ENCODE measurements around the gene KIF19. TPM values are rescaled to one million over a fixed set of nuclear protein-coding genes. Genes with fewer than 3 reads are reported as not detected.

Gene KIF19
- polyA plus RNA-seq, 4 donors = 0.37 to 1.3 (median 1.1) TPM

GRCh38 chr17:74336307-74336706 lies 10.3 kb downstream of the KIF19 start:
- DNase-seq (ENCODE audit: low read depth in 4 of 4, low spot score in 2 of 4) = no peak

- DNase-seq (ENCODE audit: low read depth in 4 of 4, low spot score in 2 of 4) = no peak
Measured at GRCh38 chr17:74337834-74338500, 11.9 kb downstream of the KIF19 start.

GRCh38 chr17:74339537-74340195 lies 13.6 kb downstream of the KIF19 start:
- DNase-seq (ENCODE audit: low read depth in 4 of 4, low spot score in 2 of 4) = no peak

- DNase-seq (ENCODE audit: low read depth in 4 of 4, low spot score in 2 of 4) = no peak
Measured at GRCh38 chr17:74340470-74341023, 14.5 kb downstream of the KIF19 start.

GRCh38 chr17:74342224-74342623 lies 16.2 kb downstream of the KIF19 start:
- no peak for DNase-seq (ENCODE audit: low read depth in 4 of 4, low spot score in 2 of 4)

- no peak for DNase-seq (ENCODE audit: low read depth in 4 of 4, low spot score in 2 of 4)
Measured at GRCh38 chr17:74343121-74343520, 17.1 kb downstream of the KIF19 start.

GRCh38 chr17:74343526-74344284 lies 17.7 kb downstream of the KIF19 start:
- no peak for DNase-seq (ENCODE audit: low read depth in 4 of 4, low spot score in 2 of 4)

- DNase-seq (ENCODE audit: low read depth in 4 of 4, low spot score in 2 of 4) = no peak
Measured at GRCh38 chr17:74344658-74345057, 18.6 kb downstream of the KIF19 start.

- DNase-seq (ENCODE audit: low read depth in 4 of 4, low spot score in 2 of 4) = no peak
Measured at GRCh38 chr17:74345433-74346241, 19.6 kb downstream of the KIF19 start.

GRCh38 chr17:74347646-74348045 lies 21.6 kb downstream of the KIF19 start:
- no peak for DNase-seq (ENCODE audit: low read depth in 4 of 4, low spot score in 2 of 4)

- no peak for DNase-seq (ENCODE audit: low read depth in 4 of 4, low spot score in 2 of 4)
Measured at GRCh38 chr17:74349120-74349519, 23.1 kb downstream of the KIF19 start.

GRCh38 chr17:74350486-74350885 lies 24.5 kb downstream of the KIF19 start:
- no peak for DNase-seq (ENCODE audit: low read depth in 4 of 4, low spot score in 2 of 4)

GRCh38 chr17:74351552-74352210 lies 25.7 kb downstream of the KIF19 start:
- no peak for DNase-seq (ENCODE audit: low read depth in 4 of 4, low spot score in 2 of 4)

- DNase-seq (ENCODE audit: low read depth in 4 of 4, low spot score in 2 of 4) = no peak
Measured at GRCh38 chr17:74353446-74354060, 27.5 kb downstream of the KIF19 start.

GRCh38 chr17:74354123-74354522 lies 28.1 kb downstream of the KIF19 start:
- DNase-seq (ENCODE audit: low read depth in 4 of 4, low spot score in 2 of 4) = no peak

GRCh38 chr17:74354561-74354960 lies 28.5 kb downstream of the KIF19 start:
- no peak for DNase-seq (ENCODE audit: low read depth in 4 of 4, low spot score in 2 of 4)

- no peak for DNase-seq (ENCODE audit: low read depth in 4 of 4, low spot score in 2 of 4)
Measured at GRCh38 chr17:74355065-74355464, 29.0 kb downstream of the KIF19 start.

GRCh38 chr17:74356646-74357465 lies 30.8 kb downstream of the KIF19 start:
- DNase-seq (ENCODE audit: low read depth in 4 of 4, low spot score in 2 of 4) = no peak

GRCh38 chr17:74357466-74357809 lies 31.4 kb downstream of the KIF19 start:
- DNase-seq (ENCODE audit: low read depth in 4 of 4, low spot score in 2 of 4) = no peak

All from left renal cortex interstitium (tissue), 4 donors.